CD4-positive, alpha-beta T cell treated with Interleukin-12 subunit alpha and Interleukin-12 subunit beta, for 1 hour (primary cell): ENCODE results near the gene MTSS2.

Experiments used
- DNase-seq: peaks from one replicate; pipeline ENCODE4 v3.0.0-alpha.2; 2020

The MTSS2 gene

GRCh38 chr16:70685938-70686375, at the start of gene MTSS2:
MTSS2 (minus strand) TSS chr16:70686053; CDS start chr16:70685791, 262 bp downstream.
- DNase-seq, result peak; percentile 7

- DNase-seq, result no peak
Measured at GRCh38 chr16:70735141-70735979, 49.5 kb upstream of the MTSS2 start.

- DNase-seq, result no peak
Measured at GRCh38 chr16:70734522-70735095, 48.8 kb upstream of the MTSS2 start.

GRCh38 chr16:70730944-70731343, 45.1 kb upstream of the MTSS2 start:
- DNase-seq, result no peak

GRCh38 chr16:70730031-70730430, 44.2 kb upstream of the MTSS2 start:
- no peak for DNase-seq

- no peak for DNase-seq
Measured at GRCh38 chr16:70729292-70729691, 43.4 kb upstream of the MTSS2 start.

- DNase-seq, result no peak
Measured at GRCh38 chr16:70728150-70728549, 42.3 kb upstream of the MTSS2 start.

- no peak for DNase-seq
Measured at GRCh38 chr16:70726892-70727361, 41.1 kb upstream of the MTSS2 start.

- no peak for DNase-seq
Measured at GRCh38 chr16:70725912-70726828, 40.3 kb upstream of the MTSS2 start.

GRCh38 chr16:70725024-70725911, 39.4 kb upstream of the MTSS2 start:
- DNase-seq, result no peak

GRCh38 chr16:70724146-70725023, 38.5 kb upstream of the MTSS2 start:
- DNase-seq, result no peak

GRCh38 chr16:70723740-70724145, 37.9 kb upstream of the MTSS2 start:
- no peak for DNase-seq

- DNase-seq, result no peak
Measured at GRCh38 chr16:70721202-70721963, 35.5 kb upstream of the MTSS2 start.

GRCh38 chr16:70720425-70721201, 34.8 kb upstream of the MTSS2 start:
- DNase-seq, result no peak

GRCh38 chr16:70717065-70717464, 31.2 kb upstream of the MTSS2 start:
- no peak for DNase-seq

GRCh38 chr16:70715860-70716357, 30.1 kb upstream of the MTSS2 start:
- DNase-seq, result no peak

- no peak for DNase-seq
Measured at GRCh38 chr16:70715055-70715858, 29.4 kb upstream of the MTSS2 start.

- DNase-seq, result no peak
Measured at GRCh38 chr16:70714581-70715054, 28.8 kb upstream of the MTSS2 start.
